CD4-positive, alpha-beta T cell (primary cell): ENCODE results near the gene KARS1. TPM values are rescaled to one million over a fixed set of nuclear protein-coding genes. Genes with fewer than 3 reads are reported as not detected.
A peak's percentile ranks its signal among the peaks of the same experiment; 100 is the strongest.
"Not testable (repeated sequence)": the region's sequence is repeated elsewhere in the genome, so short reads cannot be mapped to it uniquely, and the experiment has no call there.

ENCODE experiments used
- ATAC-seq: fragments of 200-7000 bp; cut with Tn5 transposase; one replicate; pipeline ENCODE4 v1.10.0; 2022; ENCODE audit warnings: mild to moderate bottlenecking; ENCODE audit not compliant: poor library complexity
- CTCF ChIA-PET: fragments of 350-600 bp; sonication (Branson Sonifier 250); formaldehyde crosslinking; loops from one replicate; lab custom pipeline; 2021; ENCODE audit warnings: antibody characterized with exemption, inconsistent platforms; lab: Charles Lee
- POLR2A ChIA-PET: fragments of 350-600 bp; sonication (Branson Sonifier 250); formaldehyde crosslinking; loops from one replicate; lab custom pipeline; 2021; ENCODE audit warnings: antibody characterized with exemption, inconsistent platforms; lab: Charles Lee
- DNase-seq, 14 experiments: peaks; one replicate each; pipeline ENCODE4 v3.0.0-alpha.2; 2013 to 2020; ENCODE audit warnings: mixed read lengths in 2 of 14
- H3K27ac ChIP-seq, 2 donors: one replicate each; pipeline versions ENCODE4 v1.5.1 to v1.7.0; 2013; ENCODE audit warnings: low read length in 2 of 2, low read depth in 1 of 2, mild to moderate bottlenecking in 1 of 2
- H3K27me3 ChIP-seq, 2 experiments: 1 replicate in 1 of 2; 2 replicates in 1 of 2; pipeline versions ENCODE4 v1.6.1 to v1.7.0; 2013; ENCODE audit warnings: low read length in 2 of 2, control low read depth in 1 of 2, mild to moderate bottlenecking in 1 of 2, moderate library complexity in 1 of 2; ENCODE audit not compliant: insufficient read depth in 2 of 2, control insufficient read depth in 1 of 2
- H3K36me3 ChIP-seq: one replicate; pipeline ENCODE4 v1.6.1; 2013; ENCODE audit warnings: low read length, control low read depth; ENCODE audit not compliant: insufficient read depth
- H3K4me1 ChIP-seq: one replicate; pipeline ENCODE4 v1.6.1; 2013; ENCODE audit warnings: low read length, control low read depth; ENCODE audit not compliant: insufficient read depth
- H3K4me3 ChIP-seq: one replicate; pipeline ENCODE4 v1.5.1; 2013; ENCODE audit warnings: mild to moderate bottlenecking, low read length, moderate library complexity
- H3K9me3 ChIP-seq, 2 experiments: 1 replicate in 1 of 2; 2 replicates in 1 of 2; pipeline versions ENCODE4 v1.6.1 to v1.7.0; 2013; ENCODE audit warnings: low read length in 2 of 2, mild to moderate bottlenecking in 2 of 2, control low read depth in 1 of 2, moderate library complexity in 1 of 2; ENCODE audit not compliant: control insufficient read depth in 1 of 2, insufficient read depth in 1 of 2
- H3K27ac Mint-ChIP-seq: one replicate; pipeline ENCODE4 v1.8.0; 2020; ENCODE audit warnings: mixed read lengths
- H3K27me3 Mint-ChIP-seq: one replicate; pipeline ENCODE4 v1.8.0; 2021; ENCODE audit warnings: mixed read lengths
- H3K36me3 Mint-ChIP-seq: one replicate; pipeline ENCODE4 v1.8.0; 2021; ENCODE audit warnings: low read depth, mixed read lengths
- H3K4me1 Mint-ChIP-seq: one replicate; pipeline ENCODE4 v1.8.0; 2021; ENCODE audit warnings: low read depth, mixed read lengths
- H3K4me3 Mint-ChIP-seq: one replicate; pipeline ENCODE4 v1.8.0; 2020; ENCODE audit warnings: mild to moderate bottlenecking, mixed read lengths
- H3K9me3 Mint-ChIP-seq: one replicate; pipeline ENCODE4 v1.8.0; 2020; ENCODE audit warnings: mixed read lengths
- intact Hi-C, 2 experiments: fragments of 100-400 bp; cut with DNase I in 1 of 2; cut with micrococcal nuclease in 1 of 2; formaldehyde crosslinking; loops; one replicate each; pipeline versions ENCODE4 v1.15.1 to v1.9.0; 2023 to 2025; cut with DNase I, micrococcal nuclease
- total RNA-seq, 174 experiments: library from RNA in 2 of 174; stranded (reverse) in 2 of 174; gene quantifications; one replicate each; pipeline ENCODE4 v1.2.3 and lab custom pipeline; 2021 to 2026
- TF ChIP-seq, protein P1 (sequence below): fragments of 200-600 bp; IDR thresholded peaks from one replicate; pipeline ENCODE4 v1.8.0; 2022; ENCODE audit warnings: antibody characterized with exemption, mild to moderate bottlenecking

KARS1 gene
- total RNA-seq, 2 experiments from 2014 or later, result 151 to 153 TPM

DNA sequence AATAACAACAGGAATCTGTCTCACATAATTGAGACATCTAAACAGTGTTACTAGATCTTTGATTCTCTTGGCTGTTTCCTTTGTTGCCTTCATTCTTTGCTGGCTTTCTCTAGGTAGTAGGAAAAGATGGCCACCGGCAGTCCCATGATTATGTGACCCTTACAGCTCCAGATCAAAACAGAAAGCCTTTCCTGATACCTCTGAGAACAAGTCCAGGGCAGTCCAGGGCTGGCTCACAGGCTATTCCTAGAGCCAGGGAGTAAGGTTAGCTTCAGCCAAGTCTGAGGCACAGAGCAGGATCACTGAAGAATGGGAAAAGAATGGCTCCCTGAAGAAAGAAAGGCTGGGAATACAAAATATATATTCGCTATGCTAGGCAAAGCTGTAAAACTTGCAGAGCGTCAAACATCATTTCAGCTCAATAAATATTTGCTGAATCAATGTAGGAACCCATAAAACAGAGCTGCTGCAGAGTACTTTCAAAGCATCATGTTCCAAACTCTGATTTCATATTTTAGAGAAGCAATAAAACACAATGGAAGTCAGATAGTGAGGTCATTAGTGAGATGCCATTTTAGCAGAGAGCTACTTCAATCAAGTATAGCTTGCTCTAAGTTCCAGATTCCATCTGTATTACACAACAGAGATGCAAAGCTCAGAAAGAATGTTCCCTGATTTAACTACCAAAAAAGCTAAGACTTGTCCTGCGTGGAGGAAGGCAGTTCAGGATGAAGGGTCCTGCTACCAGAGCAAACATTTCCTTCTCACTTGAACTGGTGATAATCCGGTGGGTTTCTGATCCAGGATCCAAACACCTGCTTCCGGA, 47.8 kb downstream of the KARS1 start:
- DNase-seq, result no peak
- H3K27me3 ChIP-seq, result no peaks in the 10 kb centered on the region
- H3K4me1 ChIP-seq, result no peaks in the 10 kb centered on the region
- TF ChIP-seq, protein P1, sequence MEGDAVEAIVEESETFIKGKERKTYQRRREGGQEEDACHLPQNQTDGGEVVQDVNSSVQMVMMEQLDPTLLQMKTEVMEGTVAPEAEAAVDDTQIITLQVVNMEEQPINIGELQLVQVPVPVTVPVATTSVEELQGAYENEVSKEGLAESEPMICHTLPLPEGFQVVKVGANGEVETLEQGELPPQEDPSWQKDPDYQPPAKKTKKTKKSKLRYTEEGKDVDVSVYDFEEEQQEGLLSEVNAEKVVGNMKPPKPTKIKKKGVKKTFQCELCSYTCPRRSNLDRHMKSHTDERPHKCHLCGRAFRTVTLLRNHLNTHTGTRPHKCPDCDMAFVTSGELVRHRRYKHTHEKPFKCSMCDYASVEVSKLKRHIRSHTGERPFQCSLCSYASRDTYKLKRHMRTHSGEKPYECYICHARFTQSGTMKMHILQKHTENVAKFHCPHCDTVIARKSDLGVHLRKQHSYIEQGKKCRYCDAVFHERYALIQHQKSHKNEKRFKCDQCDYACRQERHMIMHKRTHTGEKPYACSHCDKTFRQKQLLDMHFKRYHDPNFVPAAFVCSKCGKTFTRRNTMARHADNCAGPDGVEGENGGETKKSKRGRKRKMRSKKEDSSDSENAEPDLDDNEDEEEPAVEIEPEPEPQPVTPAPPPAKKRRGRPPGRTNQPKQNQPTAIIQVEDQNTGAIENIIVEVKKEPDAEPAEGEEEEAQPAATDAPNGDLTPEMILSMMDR, result no peak
- peaks cover 82% of the 10 kb centered on the region for H3K36me3 Mint-ChIP-seq
- peaks cover 1% of the 10 kb centered on the region for H3K4me1 Mint-ChIP-seq
- POLR2A ChIA-PET, result no interaction called here
- intact Hi-C loops, result no loop called here
- H3K27ac ChIP-seq, result no peak overlapping the region
- peaks cover 51% of the 10 kb centered on the region for H3K36me3 ChIP-seq
- no peak overlapping the region for H3K4me3 Mint-ChIP-seq
- no peak for ATAC-seq
- H3K27ac Mint-ChIP-seq, result no peak overlapping the region
- no peak overlapping the region for H3K4me3 ChIP-seq
- H3K27me3 Mint-ChIP-seq, result no peaks in the 10 kb centered on the region
- H3K9me3 Mint-ChIP-seq, result peaks cover 2% of the 10 kb centered on the region
- peaks cover 0 to 11% of the 10 kb centered on the region in 2 experiments for H3K9me3 ChIP-seq
- CTCF ChIA-PET, result interaction anchor here (0.7 kb wide), 1 partner anchor 820 kb away, joined by 5 read pairs; no protein-coding TSS in a partner anchor

DNA sequence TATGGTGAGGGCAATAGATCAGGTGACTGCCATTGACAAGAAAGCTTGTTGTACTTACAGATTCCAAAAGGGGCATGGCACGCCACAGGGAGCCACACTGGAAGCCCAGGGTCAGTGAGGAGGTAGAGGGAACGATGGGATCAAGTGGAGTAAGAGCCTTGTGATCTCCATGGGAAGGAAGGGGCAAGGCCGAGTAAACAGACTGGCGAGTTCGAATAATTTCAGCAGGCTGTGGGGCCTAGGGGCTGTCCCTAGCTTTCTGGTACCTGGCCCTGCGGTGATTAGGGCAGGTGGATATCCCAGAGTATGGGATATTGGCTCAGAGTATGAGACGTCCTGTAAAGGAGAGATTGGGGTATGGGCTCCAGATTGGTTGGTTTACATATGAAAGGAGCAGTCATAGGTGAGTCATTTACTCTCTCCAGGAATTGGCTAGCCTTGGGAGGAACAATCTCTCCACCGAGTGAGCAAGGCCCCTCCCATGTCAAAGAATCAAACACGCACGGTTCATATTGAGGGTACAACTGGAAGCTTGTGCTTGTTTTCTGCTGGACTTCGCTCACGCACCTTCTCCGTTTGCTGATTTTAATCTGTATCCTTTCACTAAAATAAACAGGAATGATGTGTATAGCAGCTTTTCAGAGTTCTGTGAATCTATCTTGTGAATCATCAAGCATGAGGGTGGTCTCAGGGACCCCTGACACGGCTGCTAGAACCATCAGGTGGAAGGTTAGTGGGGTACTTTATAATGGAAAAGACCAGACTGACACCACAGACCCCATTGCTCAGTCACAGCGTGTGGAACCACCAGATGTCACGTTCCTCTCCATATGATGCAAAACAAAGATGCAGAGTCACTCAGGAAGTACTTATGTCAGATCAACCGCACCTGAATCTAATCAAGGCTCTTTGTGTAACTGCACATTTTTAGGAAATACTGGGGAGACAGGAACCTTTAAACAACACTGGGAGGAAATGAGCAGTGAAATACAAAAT, 53.3 kb downstream of the KARS1 start:
- ChIA-PET CTCF (no interaction called here), POLR2A (no interaction called here)
- Mint-ChIP-seq H3K27ac (no peak overlapping the region), H3K36me3 (peaks cover 46% of the 10 kb centered on the region), H3K4me1 (peaks cover 5% of the 10 kb centered on the region), H3K27me3 (no peaks in the 10 kb centered on the region), H3K9me3 (no peaks in the 10 kb centered on the region), H3K4me3 (no peak overlapping the region)
- intact Hi-C loops, result no loop called here
- Histone ChIP-seq H3K4me1 (no peaks in the 10 kb centered on the region), H3K9me3 (no peaks in the 10 kb centered on the region), H3K27me3 (no peaks in the 10 kb centered on the region), H3K4me3 (no peak overlapping the region), H3K27ac (no peak overlapping the region), H3K36me3 (peaks cover 20% of the 10 kb centered on the region)
- ATAC-seq, result no peak
- DNase-seq, result peak in 1 of 14 experiments; percentile 15
- TF ChIP-seq, protein P1, result no peak

DNA sequence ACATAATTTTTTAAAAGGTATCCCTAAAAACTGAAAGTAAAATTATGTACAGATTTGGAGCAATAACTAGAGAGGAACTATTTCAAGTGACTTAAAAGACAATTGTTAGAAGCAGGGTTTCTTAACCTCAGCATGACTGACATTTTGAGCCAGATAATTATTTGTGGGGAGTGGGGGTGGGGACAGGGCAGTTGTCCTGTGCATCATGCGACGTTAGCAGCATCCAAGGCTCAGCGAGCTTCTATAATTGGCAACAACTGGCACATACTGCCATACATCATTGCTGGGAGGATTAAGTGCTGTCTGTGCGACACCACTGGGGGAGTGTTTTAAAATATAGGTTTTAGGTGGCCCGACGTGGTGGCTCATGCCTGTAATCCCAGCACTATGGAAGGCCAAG, 54.2 kb downstream of the KARS1 start:
- POLR2A ChIA-PET, result no interaction called here
- Mint-ChIP-seq H3K27me3 (no peaks in the 10 kb centered on the region), H3K27ac (no peak overlapping the region), H3K4me3 (no peak overlapping the region), H3K9me3 (no peaks in the 10 kb centered on the region), H3K4me1 (peaks cover 5% of the 10 kb centered on the region), H3K36me3 (peaks cover 52% of the 10 kb centered on the region)
- Histone ChIP-seq H3K4me3 (no peak overlapping the region), H3K36me3 (peaks cover 20% of the 10 kb centered on the region), H3K9me3 (no peaks in the 10 kb centered on the region), H3K27me3 (no peaks in the 10 kb centered on the region), H3K4me1 (no peaks in the 10 kb centered on the region), H3K27ac (no peak overlapping the region)
- CTCF ChIA-PET, result interaction anchor here (0.6 kb wide), 1 partner anchor 76 kb away, joined by 3 read pairs; no protein-coding TSS in a partner anchor
- TF ChIP-seq, protein P1, result no peak
- no peak for ATAC-seq
- no peak for DNase-seq
- intact Hi-C loops, result no loop called here

- CTCF ChIA-PET, result not testable (repeated sequence)
Observed at GRCh38 chr16:75591927-75592326, 55.5 kb downstream of the KARS1 start.

More at GRCh38 chr16:75591927-75592326, 55.5 kb downstream of the KARS1 start:
- H3K27me3 Mint-ChIP-seq, ATAC-seq, H3K27ac ChIP-seq, H3K4me1 Mint-ChIP-seq, H3K4me3 ChIP-seq, DNase-seq, H3K4me1 ChIP-seq, POLR2A ChIA-PET, intact Hi-C loops, H3K4me3 Mint-ChIP-seq, H3K27me3 ChIP-seq, H3K9me3 Mint-ChIP-seq, H3K27ac Mint-ChIP-seq, H3K9me3 ChIP-seq: not testable (repeated sequence)
- H3K36me3 ChIP-seq, result peaks cover 11% of the 10 kb centered on the region
- H3K36me3 Mint-ChIP-seq, result peaks cover 44% of the 10 kb centered on the region
